COR-L47 (cell line): ENCODE results near the gene C9orf85.
"Not testable (repeated sequence)": the region's sequence is repeated elsewhere in the genome, so short reads cannot be mapped to it uniquely, and the experiment has no call there.

Experiments used
- DNase-seq: peaks from one replicate; lab custom pipeline; 2025; lab: John Stamatoyannopoulos, UW

The C9orf85 gene

DNA sequence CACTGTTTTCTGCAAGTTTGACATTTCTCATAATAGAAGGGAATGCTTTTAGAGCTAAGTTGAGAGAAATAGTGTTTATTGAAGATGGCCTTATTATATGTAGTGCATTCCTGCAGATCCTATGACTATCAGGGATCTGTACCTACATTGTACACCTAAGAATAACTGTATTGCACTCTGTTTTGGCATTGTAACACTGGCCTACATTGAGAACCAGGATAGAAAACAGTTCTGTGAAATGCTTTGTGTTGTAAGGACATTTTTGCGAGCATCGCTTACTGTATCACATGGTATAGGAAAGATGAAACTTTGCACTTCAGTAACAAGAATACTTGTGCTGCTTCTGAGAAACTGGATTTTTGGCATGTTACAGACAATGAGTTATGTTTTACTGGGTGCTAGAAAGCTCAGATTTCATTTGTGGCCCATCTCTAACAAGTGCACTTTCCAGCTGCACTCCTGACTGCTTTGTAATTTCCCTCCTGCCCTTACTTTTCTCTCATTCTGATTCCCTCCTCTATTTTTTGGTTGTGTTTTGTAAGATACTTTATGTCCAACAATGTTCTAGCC is 30.6 kb downstream of the C9orf85 start:
- DNase-seq: no peak

DNA sequence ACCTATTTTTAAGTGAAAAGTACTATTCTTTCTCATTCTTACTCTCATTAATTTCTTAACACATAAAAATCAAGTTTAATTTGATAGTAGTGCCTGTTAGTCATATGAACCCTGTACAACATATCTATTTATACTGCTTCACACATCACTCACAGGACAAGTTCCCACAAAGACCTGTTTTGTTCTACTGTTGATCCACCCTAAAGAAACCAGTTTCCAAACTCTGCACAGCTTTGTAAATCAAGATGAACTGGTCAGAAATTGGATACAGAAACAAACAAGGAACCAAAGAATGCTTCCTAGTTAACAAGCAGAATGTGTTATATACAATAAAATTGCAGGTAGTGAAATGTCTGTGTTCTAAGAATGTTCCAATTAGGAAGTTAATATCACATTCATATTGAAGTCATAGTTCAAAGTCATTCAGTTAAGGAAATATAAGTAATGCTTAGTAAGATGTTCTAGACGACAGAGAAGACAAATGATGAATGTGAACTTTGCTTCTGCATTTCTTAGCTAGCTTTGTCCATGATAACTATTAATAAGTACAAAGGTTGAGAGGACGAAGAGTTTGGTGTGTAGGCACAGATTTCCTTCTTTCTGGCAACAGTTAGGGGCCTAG is 33.4 kb downstream of the C9orf85 start:
- DNase-seq: no peak

DNA sequence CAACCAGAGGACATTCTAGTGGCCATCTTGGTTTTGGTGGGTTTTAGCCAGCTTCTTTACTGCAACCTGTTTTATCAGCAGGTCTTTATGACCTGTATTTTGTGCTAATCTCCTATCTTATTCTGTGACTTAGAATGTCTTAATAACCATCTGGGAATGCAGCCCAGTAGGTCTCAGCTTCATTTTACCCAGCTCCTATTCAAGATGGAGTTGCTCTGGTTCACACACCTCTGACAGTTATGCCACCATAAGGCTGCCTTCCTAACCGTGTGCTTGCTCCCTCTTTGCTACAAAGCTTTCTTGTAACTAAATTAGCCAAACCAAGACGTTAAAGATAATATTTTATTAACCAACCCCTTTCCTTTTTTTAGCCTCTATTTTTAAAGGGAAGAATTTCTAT is 43.2 kb downstream of the C9orf85 start:
- DNase-seq: not testable (repeated sequence)

DNA sequence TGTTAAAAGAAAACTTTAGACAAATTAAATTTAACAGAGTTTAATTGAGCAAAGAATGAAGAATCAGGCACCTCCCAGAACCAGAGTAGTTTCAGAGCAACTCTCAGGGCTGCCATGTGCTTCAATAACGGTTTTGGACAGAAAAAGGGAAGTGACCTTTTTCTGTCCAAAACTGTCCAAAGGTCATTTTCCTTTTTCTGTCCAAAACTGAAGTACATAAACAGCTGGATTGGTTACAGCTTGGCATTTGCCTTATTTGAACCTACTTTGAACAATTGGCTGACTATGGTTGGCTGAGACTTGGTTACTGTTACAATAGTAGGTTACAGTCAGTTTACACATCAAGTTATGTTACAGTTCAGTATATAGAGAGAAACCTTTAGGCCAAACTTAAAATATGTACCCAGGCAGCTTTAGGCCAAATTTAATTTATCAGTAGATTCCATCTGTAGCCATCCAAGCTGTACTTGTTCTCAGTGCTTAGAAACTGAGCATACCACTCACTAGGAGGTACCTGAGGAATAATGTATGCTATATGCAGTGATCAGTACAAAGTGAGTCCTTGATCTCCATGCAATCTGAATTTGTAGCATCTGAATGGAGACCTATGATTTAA is 44.0 kb downstream of the C9orf85 start:
- DNase-seq: no peak

DNA sequence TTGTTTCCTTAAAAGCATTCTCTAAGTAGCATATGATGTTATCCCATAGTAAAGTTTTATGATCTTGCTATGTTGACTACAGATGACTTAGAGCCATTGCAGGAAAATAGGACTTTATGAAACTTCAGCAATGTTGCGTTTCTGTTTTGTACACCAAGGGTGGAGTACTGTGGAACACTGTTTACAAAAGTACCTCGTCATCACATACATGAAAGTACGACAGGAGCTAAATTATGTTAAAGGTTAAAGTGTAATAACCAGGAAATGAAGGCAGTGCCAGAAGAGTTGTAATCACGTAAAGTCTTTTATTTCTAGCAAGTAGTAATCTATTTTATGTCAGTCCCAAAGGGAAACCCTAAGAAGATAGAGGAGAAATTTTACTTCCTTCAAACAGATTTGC is 50.9 kb downstream of the C9orf85 start:
- DNase-seq: no peak

DNA sequence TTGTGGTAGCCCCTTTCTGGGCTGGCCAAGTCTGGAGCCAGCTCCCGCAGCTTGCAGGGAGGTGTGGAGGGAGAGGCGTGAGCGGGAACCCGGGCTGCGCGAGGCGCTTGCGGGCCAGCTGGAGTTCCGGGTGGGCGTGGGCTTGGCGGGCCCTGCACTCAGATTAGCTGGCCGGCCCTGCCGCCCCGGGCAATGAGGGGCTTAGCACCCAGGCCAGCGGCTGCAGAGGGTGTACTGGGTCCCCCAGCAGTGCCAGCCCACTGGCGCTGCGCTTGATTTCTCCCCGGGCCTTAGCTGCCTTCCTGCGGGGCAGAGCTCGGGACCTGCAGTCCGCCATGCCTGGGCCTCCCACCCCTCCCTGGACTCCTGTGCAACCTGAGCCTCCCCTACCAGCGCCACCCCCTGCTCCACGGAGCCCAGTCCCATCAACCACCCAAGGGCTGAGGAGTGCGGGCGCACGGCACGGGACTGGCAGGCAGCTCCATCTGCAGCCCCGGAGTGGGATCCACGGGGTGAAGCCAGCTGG is 52.1 kb downstream of the C9orf85 start:
- DNase-seq: not testable (repeated sequence)

DNA sequence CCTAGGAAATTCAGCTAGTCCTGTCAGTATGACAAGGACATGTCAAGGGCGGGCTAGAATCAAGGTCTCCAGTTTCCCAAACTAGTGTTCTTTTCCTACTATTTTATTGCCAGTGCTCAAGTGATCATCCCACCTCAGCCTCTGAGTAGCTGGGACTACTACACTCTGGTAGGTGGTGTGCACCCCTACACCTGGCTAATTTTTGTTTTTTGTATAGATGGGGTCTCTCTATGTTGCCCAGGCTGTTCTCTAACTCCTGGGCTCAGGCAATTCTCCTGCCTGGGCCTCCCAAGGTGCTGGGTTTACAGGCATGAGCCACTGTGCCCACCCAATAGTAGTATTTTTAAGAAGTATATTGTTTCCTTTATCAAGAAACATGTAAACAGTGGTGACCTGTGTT is 54.0 kb downstream of the C9orf85 start:
- DNase-seq: no peak

DNA sequence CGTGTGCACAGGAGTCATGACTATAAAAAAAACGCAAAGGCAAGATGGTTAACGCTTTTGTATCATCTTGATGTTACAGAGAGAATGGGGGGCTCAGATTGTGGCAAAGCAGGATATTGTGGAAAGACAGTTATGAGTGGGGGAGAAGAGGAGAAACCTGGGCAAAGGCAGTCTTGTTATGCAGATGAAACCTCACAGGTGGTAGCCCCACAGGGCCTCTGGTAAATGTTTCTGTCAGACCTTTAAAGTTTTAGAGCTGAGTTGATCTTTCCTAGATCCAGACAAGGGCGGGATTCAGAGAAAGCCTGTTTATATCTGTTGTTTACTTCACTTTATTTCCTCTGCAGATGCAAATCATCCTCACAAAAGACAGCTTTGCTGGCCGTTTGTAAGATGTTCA is 55.2 kb downstream of the C9orf85 start:
- no peak for DNase-seq

DNA sequence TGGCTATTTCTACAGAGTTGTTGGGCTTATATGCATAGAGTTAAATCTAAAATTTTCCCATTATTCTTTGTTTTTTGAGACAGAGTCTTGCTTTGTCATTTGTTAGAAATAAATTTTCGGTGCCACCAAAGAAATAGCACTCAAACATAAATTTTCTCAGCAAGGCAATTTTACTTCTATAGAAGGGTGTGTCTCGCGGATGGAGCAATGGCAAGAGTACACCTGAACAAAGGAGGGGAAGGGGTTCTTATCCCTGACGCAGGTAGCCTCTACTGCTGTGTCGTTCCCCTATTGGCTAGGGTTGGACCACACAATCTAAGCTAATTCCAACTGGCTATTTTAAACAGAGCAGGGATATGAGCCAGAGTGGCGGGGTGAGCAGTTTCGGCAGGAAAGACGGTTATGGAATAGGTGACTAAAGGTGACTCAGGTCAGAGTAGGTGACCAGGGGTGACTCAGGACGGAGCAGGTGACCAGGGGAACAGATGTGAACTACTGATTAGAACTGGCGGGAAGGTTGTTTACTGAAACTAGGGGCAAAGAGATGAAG is 57.2 kb downstream of the C9orf85 start:
- no peak for DNase-seq

DNA sequence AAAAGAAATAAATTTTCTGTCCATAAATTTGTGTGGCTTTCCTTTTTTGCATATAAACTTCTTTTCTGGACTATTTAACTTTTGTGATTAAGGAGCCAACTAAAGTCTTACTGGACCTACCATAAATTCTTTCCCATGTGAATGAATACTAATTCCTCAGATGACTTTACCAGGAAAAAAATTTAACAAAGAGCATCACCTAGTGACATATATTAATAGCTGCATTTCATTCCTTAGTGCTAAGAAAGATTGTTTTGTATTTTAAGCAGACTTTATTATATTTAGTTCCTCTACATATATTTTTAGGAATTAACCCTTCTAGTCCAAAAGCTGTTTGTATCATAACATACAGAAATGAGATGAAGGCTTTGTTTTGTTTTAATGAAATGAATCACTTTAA is 64.4 kb downstream of the C9orf85 start:
- DNase-seq: no peak

DNA sequence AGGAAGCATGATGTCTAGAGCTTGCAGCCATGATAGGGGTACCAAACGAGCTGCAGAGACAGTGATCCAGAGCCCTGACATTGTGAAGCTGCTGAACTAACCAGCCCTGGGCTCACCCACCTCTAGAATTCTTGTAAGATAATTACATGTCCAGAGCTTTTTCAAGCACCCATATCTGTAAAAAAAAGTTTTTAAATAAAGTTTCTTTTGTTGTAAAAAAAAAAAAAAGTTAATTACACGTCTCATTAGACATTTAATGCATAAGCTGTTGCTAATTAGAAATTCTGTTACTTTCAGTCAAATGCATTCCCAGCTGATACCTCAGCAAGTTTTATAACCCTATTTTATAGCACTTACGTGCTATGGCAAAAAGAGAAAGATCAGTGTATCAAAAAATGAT is 65.6 kb downstream of the C9orf85 start:
- DNase-seq: no peak

DNA sequence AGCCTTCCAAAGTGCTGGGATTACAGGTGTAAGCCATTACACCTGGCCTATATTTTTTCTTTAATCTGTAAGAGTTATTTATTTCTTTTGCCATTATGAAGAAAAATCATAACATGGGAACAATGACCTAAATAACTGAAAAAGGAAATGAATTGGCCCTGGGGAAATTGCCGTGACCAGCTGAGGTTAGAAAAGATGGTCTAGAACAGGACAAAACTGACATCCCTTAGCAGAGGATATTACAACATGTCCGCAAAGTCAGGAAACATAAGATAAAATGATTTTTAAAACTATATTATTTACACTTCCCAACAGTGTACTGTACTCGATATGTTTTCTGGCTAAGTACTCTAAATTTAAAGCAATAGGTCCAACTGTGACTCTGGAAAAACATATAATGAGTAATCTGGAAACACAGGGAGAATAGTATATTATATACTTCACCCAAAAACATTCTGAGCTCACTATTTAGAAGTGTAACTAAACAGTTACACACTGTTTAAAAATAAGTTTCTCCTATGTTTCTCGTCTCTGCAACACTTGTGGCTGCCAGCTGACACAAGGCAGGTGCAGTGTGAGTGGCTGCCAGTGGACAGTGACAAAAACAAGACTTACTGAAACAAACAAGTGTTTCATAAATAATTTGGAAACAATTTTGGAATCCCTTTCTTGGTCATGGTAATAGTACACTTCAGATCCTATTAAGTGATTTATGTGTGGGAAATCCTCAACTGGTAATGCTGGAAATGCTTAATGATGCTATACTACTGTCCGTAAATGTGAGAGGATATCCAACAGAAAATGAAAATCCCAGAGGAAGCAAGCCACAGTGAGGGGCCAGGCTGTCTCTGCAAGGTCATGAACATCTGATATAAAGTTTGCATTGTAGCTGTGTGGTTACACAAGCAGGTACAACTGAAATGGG is 69.1 kb downstream of the C9orf85 start:
- DNase-seq: no peak

DNA sequence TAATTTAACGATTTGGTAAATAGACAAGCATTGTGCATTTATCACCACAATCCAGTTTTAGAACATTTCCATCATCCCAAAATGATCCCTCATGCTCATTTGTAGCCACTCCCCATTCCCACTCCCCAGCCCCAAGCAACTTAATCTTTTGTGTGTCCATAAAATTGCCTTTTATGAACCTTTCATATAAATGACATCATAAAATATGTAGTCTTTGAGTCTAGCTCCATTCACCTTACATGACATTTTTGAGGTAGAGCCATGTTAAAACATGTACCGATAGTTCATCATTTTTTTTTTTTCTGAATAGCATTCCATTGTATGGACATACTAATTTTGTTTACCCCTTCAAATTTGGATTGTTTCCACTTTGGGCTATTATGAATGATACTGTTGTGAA is 70.5 kb downstream of the C9orf85 start:
- no peak for DNase-seq

DNA sequence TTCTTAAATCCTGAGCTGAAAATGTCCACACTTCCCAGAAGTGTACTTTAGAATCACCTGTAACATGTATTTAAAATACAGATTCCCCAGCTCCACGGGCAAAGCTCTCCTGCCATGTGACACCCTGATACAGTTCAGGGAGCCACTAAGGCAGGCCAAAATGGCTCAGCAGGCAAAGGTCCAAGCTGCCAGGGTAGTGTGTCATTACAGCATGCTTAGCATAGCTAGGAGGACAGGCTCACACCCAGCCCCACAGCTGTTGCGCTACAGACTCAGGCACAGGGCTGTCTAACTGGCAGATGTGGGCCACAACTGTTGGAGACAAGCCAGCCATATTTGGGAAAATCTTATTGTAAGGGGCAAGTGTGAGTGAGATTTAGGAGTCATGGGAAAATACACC is 73.0 kb downstream of the C9orf85 start:
- DNase-seq: no peak

DNA sequence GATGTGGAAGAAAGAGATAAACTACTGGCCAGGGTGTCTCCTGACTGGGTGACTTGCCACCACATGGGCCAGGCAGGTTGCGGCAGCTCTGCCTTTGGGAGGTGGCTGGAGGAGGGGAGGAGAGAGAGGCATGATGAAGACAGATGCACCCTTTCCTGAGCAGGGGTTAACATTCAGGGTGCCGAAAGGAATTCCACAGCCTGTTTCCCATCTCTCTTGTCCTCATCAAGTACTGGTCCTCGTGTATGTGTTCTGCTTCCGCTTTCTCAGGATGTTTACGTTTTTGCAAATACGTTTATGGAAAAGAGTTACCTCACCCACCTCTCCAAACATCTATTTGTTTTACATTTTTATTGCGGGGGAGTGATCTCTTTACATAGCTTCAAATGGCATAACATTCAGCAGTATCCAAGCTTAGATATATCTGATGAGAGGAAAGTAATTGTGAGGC is 73.4 kb downstream of the C9orf85 start:
- no peak for DNase-seq

DNA sequence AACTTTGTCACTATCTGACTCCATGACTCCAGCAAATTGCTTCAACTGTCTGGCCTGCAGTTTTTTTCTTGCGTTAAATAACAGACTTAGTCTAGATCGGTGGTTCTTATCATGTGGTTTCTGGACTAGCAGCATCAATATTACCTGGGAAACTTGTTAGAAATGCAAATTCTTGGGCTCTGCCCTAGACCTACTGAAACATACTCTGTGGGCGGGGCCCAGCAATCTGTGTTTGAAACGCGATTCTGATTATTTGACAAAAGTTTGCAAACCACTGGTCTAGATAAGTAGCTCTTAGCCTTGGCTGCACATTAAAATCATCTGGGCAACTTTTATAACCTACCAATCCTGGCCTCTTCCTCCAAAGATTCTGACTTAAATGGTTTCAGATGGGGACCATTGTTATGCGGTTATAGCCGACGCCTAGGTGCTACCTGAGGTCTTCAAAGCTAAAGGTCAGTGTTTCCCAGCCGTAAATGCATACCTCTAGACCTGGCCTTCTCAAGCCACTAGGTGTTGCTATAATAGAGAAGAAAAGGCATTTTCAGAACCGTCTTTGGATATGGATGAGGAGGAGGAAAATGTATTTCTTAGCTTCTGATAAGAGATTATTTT is 74.0 kb downstream of the C9orf85 start:
- DNase-seq: no peak

DNA sequence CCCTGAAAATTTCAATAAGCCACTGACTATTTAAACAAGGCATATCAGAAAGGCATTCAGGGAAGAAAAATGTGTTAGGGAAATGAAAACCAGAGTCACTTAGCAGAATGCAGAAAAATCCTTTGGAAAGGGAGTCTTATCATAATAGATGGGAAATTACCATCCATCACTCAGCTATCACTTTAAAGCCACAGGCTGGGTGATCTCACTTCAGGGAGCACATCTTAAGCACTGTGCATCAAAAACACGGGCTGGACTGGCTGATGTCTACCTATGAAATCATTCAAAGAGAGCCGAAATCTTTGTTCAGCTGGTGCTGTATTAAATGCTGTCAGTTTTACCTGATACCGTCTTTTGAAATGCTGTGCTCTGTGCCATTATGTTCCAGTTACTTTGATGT is 75.5 kb downstream of the C9orf85 start:
- DNase-seq: no peak

DNA sequence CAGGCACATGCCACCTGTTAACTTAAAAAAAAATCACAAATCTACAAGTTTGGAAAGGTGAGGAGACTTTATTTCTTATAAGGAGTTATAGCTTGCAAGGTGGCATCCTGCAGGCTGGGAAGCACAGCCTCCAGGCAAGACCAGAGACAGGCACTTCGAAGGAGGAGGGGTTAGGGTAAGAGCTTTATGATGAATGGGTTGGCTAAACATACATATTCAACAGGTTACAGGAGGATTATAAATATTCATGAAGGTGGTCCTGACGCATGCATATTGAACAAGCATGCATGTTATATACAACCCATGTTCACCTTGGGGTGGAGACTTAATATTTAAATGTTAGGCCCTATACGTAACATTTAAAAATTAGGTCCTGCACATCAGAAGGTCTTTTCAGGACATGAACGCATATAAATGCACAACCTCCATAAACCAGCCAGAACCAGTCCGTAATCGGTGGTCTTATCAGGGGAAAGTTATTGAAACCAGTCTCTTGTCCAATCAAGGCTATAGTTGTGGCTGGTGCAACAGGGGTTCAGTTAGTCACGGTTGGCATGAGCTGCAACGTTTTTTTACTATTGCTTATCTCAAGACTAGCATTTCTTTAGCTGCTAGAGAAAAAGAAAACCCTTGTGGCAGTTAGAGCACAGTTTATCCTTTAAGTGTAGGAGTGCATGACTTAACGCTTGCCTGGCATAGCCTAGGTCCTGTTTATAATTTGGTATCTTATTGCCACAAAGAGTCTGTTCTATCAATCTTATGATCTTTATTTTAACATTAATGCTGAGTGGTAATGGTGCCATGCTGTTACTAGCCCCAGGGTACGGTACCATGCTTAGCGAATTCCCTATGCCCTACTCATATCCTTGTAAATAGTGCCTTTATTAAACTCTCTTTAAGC is 76.3 kb downstream of the C9orf85 start:
- no peak for DNase-seq

DNA sequence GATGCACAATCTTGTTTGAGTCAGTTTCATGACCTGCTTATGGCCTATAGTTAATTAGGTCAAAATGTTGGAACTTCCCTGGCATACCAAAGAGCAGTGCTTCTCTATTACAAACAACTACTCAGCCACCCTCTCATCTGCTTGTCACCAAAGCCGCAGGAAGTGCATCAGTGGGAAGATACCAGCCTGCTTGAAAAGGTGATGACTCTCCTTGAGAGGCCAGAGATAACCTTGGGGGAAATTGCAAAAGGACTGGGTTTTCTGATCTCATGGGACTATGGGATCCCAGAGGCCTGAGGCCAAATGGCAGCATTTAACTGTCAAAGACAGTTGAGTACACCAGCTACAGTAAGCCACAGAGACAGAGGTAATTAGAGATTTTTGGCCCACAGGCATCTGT is 79.0 kb downstream of the C9orf85 start:
- no peak for DNase-seq

DNA sequence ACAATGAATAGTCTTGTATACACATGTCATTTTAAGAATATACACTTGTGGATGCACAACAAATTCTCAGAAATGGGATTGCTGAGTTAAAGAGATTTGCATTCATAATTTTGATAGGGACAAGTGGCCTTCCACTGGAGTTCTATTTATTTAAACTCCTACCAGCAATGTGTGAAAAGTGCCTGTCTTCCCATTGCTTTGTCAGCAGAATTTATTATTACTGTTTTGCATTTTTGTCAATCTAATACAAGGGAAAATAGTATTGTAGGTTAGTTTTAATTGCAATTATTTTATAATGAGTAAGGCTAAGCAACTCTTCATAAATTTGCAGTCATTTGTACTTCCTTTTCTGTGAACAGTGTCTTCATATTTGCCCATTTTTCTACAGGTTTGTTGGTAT is 94.0 kb downstream of the C9orf85 start:
- DNase-seq: no peak

DNA sequence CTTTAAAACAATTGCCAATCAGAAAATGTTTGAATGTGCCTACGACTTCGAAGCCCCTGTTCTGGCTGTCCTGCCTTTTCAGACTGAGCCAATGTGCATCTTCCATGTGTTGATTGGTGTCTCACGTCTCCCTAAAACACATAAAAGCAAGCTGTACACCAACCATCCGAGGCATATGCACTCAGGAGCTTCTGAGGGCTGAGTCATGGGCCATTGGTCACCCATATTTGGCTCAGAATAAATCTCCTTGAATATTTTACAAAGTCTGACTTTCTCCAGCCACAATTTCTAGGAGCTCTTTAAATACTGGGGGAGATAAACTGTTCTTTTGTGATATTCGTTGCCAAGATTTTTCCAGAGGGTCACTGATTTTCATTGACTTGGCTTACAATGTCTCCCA is 95.1 kb downstream of the C9orf85 start:
- no peak for DNase-seq
